ENCODE results near the gene ARRDC4.

Gene ARRDC4

GRCh38 chr15:97962263-97962662 is 1.8 kb downstream of the ARRDC4 start:
- no peak for DNase-seq (ENCODE audit: low spot score)
- TF ChIP-seq CTCF (IDR thresholded peaks at IDR 0.05; ENCODE audit: extremely low read depth, insufficient read depth, missing control alignments) = no peak
- in situ Hi-C loops (cut with MboI; ENCODE audit: low pct_unique_long_range_greater_than_20kb, low sequenced_read_pairs, unreplicated experiment) = no loop called here

GRCh38 chr15:97963779-97964178 is 3.3 kb downstream of the ARRDC4 start:
- DNase-seq (ENCODE audit: low spot score) = no peak
- no peak for TF ChIP-seq CTCF (IDR thresholded peaks at IDR 0.05; ENCODE audit: extremely low read depth, insufficient read depth, missing control alignments)
- in situ Hi-C loops (cut with MboI; ENCODE audit: low pct_unique_long_range_greater_than_20kb, low sequenced_read_pairs, unreplicated experiment) = no loop called here

- TF ChIP-seq CTCF (IDR thresholded peaks at IDR 0.05; ENCODE audit: extremely low read depth, insufficient read depth, missing control alignments) = no peak
- in situ Hi-C loops (cut with MboI; ENCODE audit: low pct_unique_long_range_greater_than_20kb, low sequenced_read_pairs, unreplicated experiment) = no loop called here
- DNase-seq (ENCODE audit: low spot score) = no peak
Measured at GRCh38 chr15:97966246-97966645, 5.7 kb downstream of the ARRDC4 start.

- in situ Hi-C loops (cut with MboI; ENCODE audit: low pct_unique_long_range_greater_than_20kb, low sequenced_read_pairs, unreplicated experiment) = no loop called here
- TF ChIP-seq CTCF (IDR thresholded peaks at IDR 0.05; ENCODE audit: extremely low read depth, insufficient read depth, missing control alignments) = no peak
- no peak for DNase-seq (ENCODE audit: low spot score)
Measured at GRCh38 chr15:97966924-97967620, 6.6 kb downstream of the ARRDC4 start.

GRCh38 chr15:97967881-97968280 is 7.4 kb downstream of the ARRDC4 start:
- no peak for TF ChIP-seq CTCF (IDR thresholded peaks at IDR 0.05; ENCODE audit: extremely low read depth, insufficient read depth, missing control alignments)
- no peak for DNase-seq (ENCODE audit: low spot score)
- in situ Hi-C loops (cut with MboI; ENCODE audit: low pct_unique_long_range_greater_than_20kb, low sequenced_read_pairs, unreplicated experiment) = no loop called here

GRCh38 chr15:97968380-97968779 is 7.9 kb downstream of the ARRDC4 start:
- no peak for DNase-seq (ENCODE audit: low spot score)
- in situ Hi-C loops (cut with MboI; ENCODE audit: low pct_unique_long_range_greater_than_20kb, low sequenced_read_pairs, unreplicated experiment) = no loop called here
- TF ChIP-seq CTCF (IDR thresholded peaks at IDR 0.05; ENCODE audit: extremely low read depth, insufficient read depth, missing control alignments) = no peak

Measured in GM13977 (cell line).